Heart left ventricle (tissue), 16 donors: ENCODE measurements around the gene BTBD17. TPM values are rescaled to one million over a fixed set of nuclear protein-coding genes. Genes with fewer than 3 reads are reported as not detected.

ENCODE experiments used
- ATAC-seq, 4 donors: fragments of 200-7000 bp; cut with Tn5 transposase; one replicate each; pipeline ENCODE4 v1.9.1; 2020 to 2022; ENCODE audit warnings: moderate library complexity in 4 of 4, mild to moderate bottlenecking in 3 of 4, moderate number of reproducible peaks in 1 of 4
- DNase-seq, 5 donors: peaks; one replicate each; pipeline ENCODE4 v3.0.0-alpha.2; 2020
- H3K27ac ChIP-seq, 12 donors: fragments of 200-600 bp; sonication (generic) in 4 of 12; one replicate each; pipeline versions ENCODE4 v1.5.0 to v1.8.0; 2016 to 2022; ENCODE audit warnings: mild to moderate bottlenecking in 2 of 12
- H3K27me3 ChIP-seq, 9 donors: fragments of 200-600 bp; sonication (generic) in 2 of 9; one replicate each; pipeline versions ENCODE4 v1.5.1 to v1.8.0; 2016 to 2022; ENCODE audit warnings: mild to moderate bottlenecking in 3 of 9
- H3K36me3 ChIP-seq, 9 donors: fragments of 200-600 bp; sonication (generic) in 2 of 9; one replicate each; pipeline versions ENCODE4 v1.5.0 to v1.8.0; 2018 to 2022; ENCODE audit warnings: mild to moderate bottlenecking in 2 of 9
- H3K4me1 ChIP-seq, 12 donors: fragments of 200-600 bp; sonication (generic) in 4 of 12; one replicate each; pipeline versions ENCODE4 v1.5.0 to v1.8.0; 2016 to 2022; ENCODE audit warnings: mild to moderate bottlenecking in 3 of 12
- H3K4me3 ChIP-seq, 12 donors: fragments of 200-600 bp; sonication (generic) in 4 of 12; one replicate each; pipeline versions ENCODE4 v1.5.0 to v1.8.0; 2017 to 2022; ENCODE audit warnings: mild to moderate bottlenecking in 9 of 12, moderate library complexity in 4 of 12
- H3K9me3 ChIP-seq, 12 donors: fragments of 200-600 bp; sonication (generic) in 4 of 12; one replicate each; pipeline versions ENCODE4 v1.5.0 to v1.8.0; 2016 to 2022; ENCODE audit warnings: mild to moderate bottlenecking in 1 of 12
- POLR2A ChIP-seq, 2 donors: fragments of 450-650 bp; IDR thresholded peaks; one replicate each; pipeline ENCODE4 v1.6.1; 2017; ENCODE audit warnings: antibody characterized with exemption in 2 of 2, mild to moderate bottlenecking in 2 of 2, moderate library complexity in 2 of 2
- WGBS, 4 donors: extraction: QIAGEN DNeasy Blood & Tissue Kit in 2 of 4; methylation state at CpG; one replicate each; pipeline versions ENCODE4 v1.1.5 to v1.1.7; 2013 to 2018; 5-methylcytosine and 5-hydroxymethylcytosine counted together
- intact Hi-C, 10 donors: fragments of 100-400 bp; cut with DNase I; formaldehyde crosslinking; loops; one replicate each; pipeline versions ENCODE4 v1.11.1 to v1.14.2; 2022
- polyA plus RNA-seq, 2 donors: library from polyadenylated mRNA; stranded (reverse); fragments of 200-250 nt; gene quantifications; one replicate each; pipeline ENCODE4 v1.2.3, GENCODE V29; 2013
- total RNA-seq, 9 donors: library from RNA; depleted of rRNA in 2 of 9; stranded (reverse); fragments of >200 nt in 2 of 9; fragmentation: NEBNext Ultra II Directional in 3 of 9; extraction: Animal tissue kit (Norgen Biotek cat#: 25700) in 3 of 9; gene quantifications; one replicate each; pipeline versions ENCODE4 v1.1.0 to v1.2.4, GENCODE V29; 2016 to 2023
- TF ChIP-seq, protein P1 (sequence below), 12 donors: fragments of 200-600 bp; sonication (generic) in 4 of 12; IDR thresholded peaks; one replicate each; pipeline versions ENCODE4 v1.5.0 to v1.8.0; 2018 to 2022; ENCODE audit warnings: antibody characterized with exemption in 12 of 12, mild to moderate bottlenecking in 5 of 12
- donor health status: ischemic (EF 13 %, LVEDD 7.1; RV severe dilation, severe dysfunction).
- donor health status: healthy with polysubstance abuse.
- donor health status: DM: no; HTN: yes; CAD: no.
- donor health status: DM: no; HTN: no; CAD: no.
- donor health status: ischemic (EF 25% LVEDD 6.9; RV normal size, moderate dysfunction).
- donor health status: ischemic (EF 25% LVEDD 5.7; RV mildly dilated, moderate dysfunction).
- donor health status: healthy.
- donor health status: DM: yes; HTN: yes; CAD: no.
- donor health status: ischemic (EF 35%, LVEDD 5.7; RV mildly dilated, moderate dysfunction).
- donor health status: nonischemic (EF 11% LVEDD 7.7; RV severe dilation, severe dysfunction).
- donor health status: DM: yes; HTN: yes; CAD: no.
- donor health status: PGD.
- donor health status: ischemic (EF 29% LVEDD 5.4; RV normal size, mild dysfunction).
- donor health status: nonischemic (EF 23%, LVEDD 6.1; RV moderate dilation, normal function).

Gene BTBD17
- total and polyA plus RNA-seq, 11 donors: not detected

DNA sequence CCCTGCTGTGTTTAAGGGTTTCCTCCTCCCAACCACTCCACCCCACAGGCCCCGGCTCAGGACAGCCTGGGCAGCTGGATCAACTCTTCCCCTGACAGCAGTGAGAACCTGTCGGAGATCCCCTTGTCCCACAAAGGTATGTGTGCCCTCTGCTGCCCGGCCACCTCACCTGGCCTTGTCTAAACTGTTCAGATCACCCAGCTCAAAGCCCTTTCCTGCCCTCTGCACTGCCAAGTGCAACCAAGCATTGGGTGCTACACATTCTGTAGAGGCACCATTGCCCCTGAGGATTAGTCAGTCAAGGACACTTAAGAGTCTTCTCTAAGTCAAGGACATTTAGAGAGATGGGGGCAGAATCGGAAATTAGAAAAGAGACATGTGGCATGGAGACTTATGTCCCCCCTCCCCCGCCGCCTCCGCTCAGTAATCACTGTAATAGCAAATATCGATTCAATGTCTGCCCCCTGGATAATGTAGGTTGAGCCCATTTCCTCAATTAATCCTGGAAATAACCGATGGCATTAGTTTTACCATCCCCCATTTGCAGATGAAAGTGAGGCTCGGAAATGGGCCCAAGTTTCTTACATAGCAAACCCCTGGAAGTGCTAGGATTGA is 8.1 kb downstream of the BTBD17 start:
- Histone ChIP-seq H3K9me3 (no peaks in the 10 kb centered on the region), H3K4me1 (peaks cover 0 to 21% (median 7%) of the 10 kb centered on the region in 12 donors), H3K27ac (no peak overlapping the region), H3K27me3 (peaks cover 20 to 87% (median 68%) of the 10 kb centered on the region in 9 donors), H3K36me3 (no peaks in the 10 kb centered on the region), H3K4me3 (no peak overlapping the region)
- ATAC-seq (no peak), DNase-seq (no peak)
- TF ChIP-seq POLR2A (IDR thresholded peaks at IDR 0.05): no peak
- TF ChIP-seq, protein P1, sequence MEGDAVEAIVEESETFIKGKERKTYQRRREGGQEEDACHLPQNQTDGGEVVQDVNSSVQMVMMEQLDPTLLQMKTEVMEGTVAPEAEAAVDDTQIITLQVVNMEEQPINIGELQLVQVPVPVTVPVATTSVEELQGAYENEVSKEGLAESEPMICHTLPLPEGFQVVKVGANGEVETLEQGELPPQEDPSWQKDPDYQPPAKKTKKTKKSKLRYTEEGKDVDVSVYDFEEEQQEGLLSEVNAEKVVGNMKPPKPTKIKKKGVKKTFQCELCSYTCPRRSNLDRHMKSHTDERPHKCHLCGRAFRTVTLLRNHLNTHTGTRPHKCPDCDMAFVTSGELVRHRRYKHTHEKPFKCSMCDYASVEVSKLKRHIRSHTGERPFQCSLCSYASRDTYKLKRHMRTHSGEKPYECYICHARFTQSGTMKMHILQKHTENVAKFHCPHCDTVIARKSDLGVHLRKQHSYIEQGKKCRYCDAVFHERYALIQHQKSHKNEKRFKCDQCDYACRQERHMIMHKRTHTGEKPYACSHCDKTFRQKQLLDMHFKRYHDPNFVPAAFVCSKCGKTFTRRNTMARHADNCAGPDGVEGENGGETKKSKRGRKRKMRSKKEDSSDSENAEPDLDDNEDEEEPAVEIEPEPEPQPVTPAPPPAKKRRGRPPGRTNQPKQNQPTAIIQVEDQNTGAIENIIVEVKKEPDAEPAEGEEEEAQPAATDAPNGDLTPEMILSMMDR (IDR thresholded peaks at IDR 0.05): no peak
- intact Hi-C loops: loop anchor here in 5 of 10 donors (5.0 kb wide), 3 partner anchors 41 to 51 kb away; no protein-coding TSS in a partner anchor
- WGBS, 4 donors: 74 to 91% (median 77%) methylated on average over 10 of the region's 10 CpGs

DNA sequence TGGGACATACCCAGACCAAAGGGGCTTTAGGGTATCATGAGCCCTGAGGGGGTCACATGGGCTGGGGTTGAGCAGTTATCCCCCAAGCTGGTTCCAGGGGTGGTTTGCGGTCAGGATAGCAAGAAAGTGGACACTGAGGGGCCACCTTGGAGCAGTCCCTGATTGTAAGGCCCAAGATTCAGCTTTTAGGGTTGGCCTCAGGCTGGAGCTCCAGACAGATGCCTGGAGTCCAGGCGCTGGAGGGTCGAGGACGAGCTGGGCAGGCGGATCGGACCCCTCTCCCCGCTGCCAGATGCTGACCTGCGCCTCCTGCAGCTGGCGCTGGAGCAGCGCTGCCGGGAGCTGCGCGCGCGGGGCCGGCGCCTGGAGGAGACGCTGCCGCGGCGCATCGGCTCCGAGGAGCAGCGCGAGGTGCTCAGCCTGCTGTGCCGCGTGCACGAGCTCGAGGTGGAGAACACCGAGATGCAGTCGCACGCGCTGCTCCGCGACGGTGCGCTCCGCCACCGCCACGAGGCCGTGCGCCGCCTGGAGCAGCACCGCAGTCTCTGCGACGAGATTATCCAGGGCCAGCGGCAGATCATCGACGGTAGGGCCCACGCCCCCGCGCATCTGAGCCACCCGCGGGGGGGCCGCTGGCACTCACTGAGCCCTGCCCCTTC is 10.0 kb downstream of the BTBD17 start:
- intact Hi-C loops: loop anchor here in 5 of 10 donors (5.0 kb wide), 3 partner anchors 39 to 49 kb away; no protein-coding TSS in a partner anchor
- ATAC-seq: no peak
- Histone ChIP-seq H3K27me3 (peaks cover 9 to 69% (median 51%) of the 10 kb centered on the region in 9 donors), H3K4me3 (no peak overlapping the region), H3K9me3 (no peaks in the 10 kb centered on the region), H3K36me3 (no peaks in the 10 kb centered on the region), H3K4me1 (peaks cover 0 to 11% (median 0%) of the 10 kb centered on the region in 12 donors), H3K27ac (no peak overlapping the region)
- TF ChIP-seq POLR2A (IDR thresholded peaks at IDR 0.05): no peak
- TF ChIP-seq, protein P1 (IDR thresholded peaks at IDR 0.05): no peak
- DNase-seq: no peak
- WGBS, 4 donors: 4 to 7% (median 5%) methylated on average over 31 to 55 of the region's 55 CpGs

DNA sequence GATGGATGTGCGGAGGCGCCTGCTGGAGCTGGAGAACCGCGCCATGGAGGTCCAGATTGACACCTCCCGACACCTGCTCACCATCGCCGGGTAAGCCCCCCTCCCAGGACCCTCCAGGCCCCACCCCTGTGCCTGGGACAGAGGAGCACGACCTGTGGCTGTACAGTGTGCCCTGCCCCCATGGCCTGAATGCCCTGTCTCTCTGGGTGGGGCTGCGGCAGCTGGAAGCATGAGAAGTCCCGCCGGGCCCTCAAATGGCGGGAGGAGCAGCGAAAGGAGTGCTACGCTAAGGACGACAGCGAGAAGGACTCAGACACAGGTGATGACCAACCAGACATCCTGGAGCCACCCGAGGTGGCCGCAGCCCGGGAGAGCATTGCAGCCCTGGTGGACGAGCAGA is 11.2 kb downstream of the BTBD17 start:
- H3K4me1 ChIP-seq: peaks cover 0 to 8% (median 0%) of the 10 kb centered on the region in 12 donors
- no peak overlapping the region for H3K4me3 ChIP-seq
- no peak for TF ChIP-seq POLR2A (IDR thresholded peaks at IDR 0.05)
- TF ChIP-seq, protein P1 (IDR thresholded peaks at IDR 0.05): no peak
- DNase-seq (no peak), ATAC-seq (no peak)
- no peak overlapping the region for H3K27ac ChIP-seq
- H3K36me3 ChIP-seq: no peaks in the 10 kb centered on the region
- 75 to 81% (median 79%) methylated on average over 15 to 20 of the region's 20 CpGs for WGBS, 4 donors
- peaks cover 5 to 57% (median 41%) of the 10 kb centered on the region in 9 donors for H3K27me3 ChIP-seq
- intact Hi-C loops: loop anchor here in 5 of 10 donors (5.0 kb wide), 3 partner anchors 38 to 48 kb away; no protein-coding TSS in a partner anchor
- H3K9me3 ChIP-seq: no peaks in the 10 kb centered on the region

DNA sequence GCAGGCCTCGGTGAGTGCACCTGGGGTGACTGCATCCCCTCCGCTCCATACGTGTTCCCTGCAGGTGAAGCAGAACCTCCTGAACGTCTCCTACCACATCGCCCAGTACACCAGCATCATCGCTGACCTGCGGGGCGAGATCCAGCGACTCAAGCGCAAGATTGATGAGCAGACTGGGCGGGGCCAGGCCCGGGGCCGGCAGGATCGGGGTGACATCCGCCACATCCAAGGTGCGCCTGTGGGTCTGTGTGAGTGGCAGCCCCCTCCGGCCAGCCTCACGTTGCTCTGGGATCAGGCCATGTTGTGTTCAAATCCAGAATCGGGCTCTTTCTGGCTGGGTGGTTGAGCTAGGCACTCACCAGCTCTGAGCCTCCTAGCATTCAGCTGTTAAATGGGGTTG is 12.5 kb downstream of the BTBD17 start:
- TF ChIP-seq, protein P1 (IDR thresholded peaks at IDR 0.05): no peak
- no peak for TF ChIP-seq POLR2A (IDR thresholded peaks at IDR 0.05)
- ATAC-seq (no peak), DNase-seq (no peak)
- Histone ChIP-seq H3K4me1 (peaks cover 0 to 8% (median 0%) of the 10 kb centered on the region in 12 donors), H3K27ac (no peak overlapping the region), H3K36me3 (no peaks in the 10 kb centered on the region), H3K27me3 (peaks cover 5 to 43% (median 27%) of the 10 kb centered on the region in 9 donors), H3K4me3 (no peak overlapping the region), H3K9me3 (no peaks in the 10 kb centered on the region)
- intact Hi-C loops: no loop called here
- WGBS, 4 donors: 71 to 81% (median 77%) methylated on average over 19 of the region's 19 CpGs
